ENCODE results near the gene FBXL17. TPM values are rescaled to one million over a fixed set of nuclear protein-coding genes. Genes with fewer than 3 reads are reported as not detected.

Gene FBXL17
- total and polyA plus RNA-seq, 2 of the 13 experiments (the other 11 are each of a cell fraction or from before 2014, with no cell fraction given) = 3.0 to 7.9 TPM

- TF ChIP-seq ZUFSP (CRISPR knock-in tag; IDR thresholded peaks at IDR 0.05; ENCODE audit: borderline replicate concordance) (no peak), CREB1 (IDR thresholded peaks at IDR 0.05) (no peak), CREB1 (CRISPR knock-in tag; IDR thresholded peaks at IDR 0.05) (no peak), TSC22D2 (CRISPR knock-in tag; IDR thresholded peaks at IDR 0.05; ENCODE audit: borderline replicate concordance) (no peak), ZNF883 (CRISPR knock-in tag; IDR thresholded peaks at IDR 0.05; ENCODE audit: not compliant biosample characterization) (no peak), HOXA5 (CRISPR knock-in tag; IDR thresholded peaks at IDR 0.05) (0 out of 2 replicates have a peak, but pooled peaks have one; percentile 34), ZNF317 (CRISPR knock-in tag; IDR thresholded peaks at IDR 0.05) (no peak), ZSCAN12 (CRISPR knock-in tag; IDR thresholded peaks at IDR 0.05) (no peak), ELF1 (CRISPR knock-in tag; IDR thresholded peaks at IDR 0.05) (no peak), ZNF282 (IDR thresholded peaks at IDR 0.05; ENCODE audit: partially characterized antibody) (no peak), ZNF142 (CRISPR knock-in tag; IDR thresholded peaks at IDR 0.05) (no peak), BATF2 (CRISPR knock-in tag; IDR thresholded peaks at IDR 0.05) (no peak), ARID2 (CRISPR knock-in tag; IDR thresholded peaks at IDR 0.05; ENCODE audit: borderline replicate concordance) (no peak), SOX5 (CRISPR knock-in tag; IDR thresholded peaks at IDR 0.05; ENCODE audit: borderline replicate concordance) (no peak), ATF7 (IDR thresholded peaks at IDR 0.05) (no peak), ATF7 (CRISPR knock-in tag; IDR thresholded peaks at IDR 0.05) (no peak), NR3C1 (CRISPR knock-in tag; IDR thresholded peaks at IDR 0.05) (no peak), ATAD3A (CRISPR knock-in tag; IDR thresholded peaks at IDR 0.05) (no peak), SATB2 (CRISPR knock-in tag; IDR thresholded peaks at IDR 0.05) (no peak), GMEB2 (CRISPR knock-in tag; IDR thresholded peaks at IDR 0.05; ENCODE audit: low read depth) (no peak), ZNF558 (CRISPR knock-in tag; IDR thresholded peaks at IDR 0.05; ENCODE audit: borderline replicate concordance) (peak; percentile 76; the same call in 1 of the 2 replicates), PTBP1 (IDR thresholded peaks at IDR 0.05; ENCODE audit: low read depth, low read length, poor library complexity, severe bottlenecking) (no peak)
These were observed 1.2 kb downstream of the FBXL17 start (continued) for GRCh38 chr5:108380531-108381349.
